Activated CD4-positive, CD25-positive, alpha-beta regulatory T cell treated with anti-CD3 and anti-CD28 coated beads, Interleukin-2, amount 50 U/mL, for 16 hours (primary cell): ENCODE results near the gene SH3RF3.
"Not testable (repeated sequence)": the region's sequence is repeated elsewhere in the genome, so short reads cannot be mapped to it uniquely, and the experiment has no call there.

ENCODE experiments used
- DNase-seq: peaks from one replicate; pipeline ENCODE4 v3.0.0-alpha.2; 2020; ENCODE audit warnings: low read depth, low spot score

Gene SH3RF3

DNA sequence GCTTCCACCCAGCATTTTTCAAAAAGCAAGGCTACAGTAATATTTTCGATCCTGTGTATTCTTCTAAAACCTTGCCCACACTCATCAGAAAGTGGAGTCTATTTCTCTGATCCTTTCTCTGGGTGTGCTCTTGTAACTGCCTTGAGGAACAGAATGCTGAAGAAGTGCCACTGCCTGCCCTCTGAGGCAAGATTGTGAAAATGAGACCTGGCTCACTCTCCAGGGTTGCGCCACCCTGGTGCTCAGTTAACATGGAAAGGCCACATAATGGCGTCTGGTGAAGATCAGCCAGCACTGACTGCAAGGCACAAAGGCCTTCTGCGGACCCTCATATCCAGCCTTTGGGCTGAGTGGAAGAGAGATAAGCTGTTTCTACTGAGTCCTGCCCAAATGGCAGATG, 11.2 kb upstream of the SH3RF3 start:
- no peak for DNase-seq

DNA sequence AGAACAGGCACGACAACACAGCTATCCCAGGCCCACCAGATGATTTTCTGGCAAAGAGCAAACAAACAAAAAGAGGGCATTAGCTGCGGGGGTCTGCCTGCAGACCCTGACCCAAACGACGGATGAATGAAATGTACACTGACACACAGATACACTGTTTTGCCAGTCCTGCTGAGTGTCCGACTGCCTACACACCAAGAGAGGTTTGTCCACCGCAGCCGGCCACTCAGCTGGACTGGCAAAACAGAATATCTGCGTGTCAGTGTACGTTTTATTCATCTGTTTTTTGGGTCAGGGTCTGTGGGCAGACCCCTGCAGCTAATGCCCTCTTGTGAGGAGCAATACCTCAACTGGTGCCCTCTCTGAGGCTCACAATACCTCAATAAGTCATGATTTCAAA, 10.7 kb upstream of the SH3RF3 start:
- DNase-seq, result no peak

DNA sequence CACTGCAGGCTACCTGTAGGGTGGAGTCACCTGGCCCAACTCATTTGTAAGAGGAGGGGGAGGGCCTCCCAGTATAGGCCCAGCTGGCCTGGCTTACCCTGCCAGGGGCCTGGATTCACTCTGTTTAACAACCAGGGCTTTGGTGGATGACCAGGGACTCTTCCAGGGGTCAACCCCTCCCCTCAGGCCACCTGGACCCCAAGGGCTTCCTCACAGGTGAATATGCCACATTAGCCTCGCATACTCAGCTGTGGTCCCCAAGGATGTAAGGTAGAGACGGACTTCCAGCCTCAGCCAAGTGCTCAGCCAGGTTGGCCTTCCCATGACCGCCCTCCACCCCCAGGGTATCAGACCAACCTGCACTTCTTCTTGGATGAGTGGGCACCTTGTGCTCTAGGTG, 8.8 kb upstream of the SH3RF3 start:
- no peak for DNase-seq

DNA sequence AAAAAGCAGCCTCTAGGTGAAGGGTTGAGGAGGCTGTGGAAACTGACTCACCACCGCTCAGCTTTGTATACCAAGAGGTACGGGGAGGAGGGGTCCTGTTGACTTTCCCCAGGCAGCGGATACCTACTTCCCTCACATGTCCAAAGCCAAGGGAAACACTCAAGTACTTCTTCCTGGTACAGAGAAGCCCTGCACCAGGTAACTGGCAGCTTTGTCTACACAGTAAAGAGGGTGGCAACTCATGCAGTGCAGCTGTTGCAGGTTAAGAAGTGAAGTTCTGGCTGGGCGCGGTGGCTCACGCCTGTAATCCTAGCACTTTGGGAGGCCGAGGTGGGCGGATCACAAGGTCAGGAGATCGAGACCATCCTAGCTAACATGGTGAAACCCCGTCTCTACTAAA, 8.3 kb upstream of the SH3RF3 start:
- DNase-seq, result not testable (repeated sequence)

DNA sequence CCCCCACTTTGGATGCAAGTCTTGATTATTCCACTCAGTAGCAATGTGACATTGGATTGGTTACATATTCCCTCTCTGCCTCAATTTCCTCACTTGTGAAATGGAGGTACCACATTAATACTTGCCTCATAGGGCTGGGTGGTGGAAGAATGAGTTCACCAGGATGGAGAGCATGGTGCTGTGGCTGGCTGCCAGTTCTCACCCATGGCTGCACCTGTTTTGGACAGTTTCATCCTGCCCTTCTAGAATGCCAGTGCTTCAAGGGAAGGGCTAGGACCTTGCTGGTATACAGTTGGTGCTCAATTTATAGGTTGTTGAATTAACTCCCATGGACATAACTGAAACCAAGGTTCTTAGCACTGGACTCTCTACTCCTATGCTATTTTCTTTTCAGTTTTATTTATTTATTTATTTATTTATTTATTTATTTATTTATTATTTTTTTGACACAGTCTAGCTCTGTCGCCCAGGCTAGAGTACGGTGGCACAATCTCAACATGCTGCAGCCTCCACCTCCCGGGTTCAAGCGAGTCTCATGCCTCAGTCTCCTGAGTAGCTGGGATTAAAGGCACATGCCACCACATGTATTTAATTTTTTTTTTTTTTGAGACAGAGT, 5.3 kb upstream of the SH3RF3 start:
- DNase-seq, result no peak

DNA sequence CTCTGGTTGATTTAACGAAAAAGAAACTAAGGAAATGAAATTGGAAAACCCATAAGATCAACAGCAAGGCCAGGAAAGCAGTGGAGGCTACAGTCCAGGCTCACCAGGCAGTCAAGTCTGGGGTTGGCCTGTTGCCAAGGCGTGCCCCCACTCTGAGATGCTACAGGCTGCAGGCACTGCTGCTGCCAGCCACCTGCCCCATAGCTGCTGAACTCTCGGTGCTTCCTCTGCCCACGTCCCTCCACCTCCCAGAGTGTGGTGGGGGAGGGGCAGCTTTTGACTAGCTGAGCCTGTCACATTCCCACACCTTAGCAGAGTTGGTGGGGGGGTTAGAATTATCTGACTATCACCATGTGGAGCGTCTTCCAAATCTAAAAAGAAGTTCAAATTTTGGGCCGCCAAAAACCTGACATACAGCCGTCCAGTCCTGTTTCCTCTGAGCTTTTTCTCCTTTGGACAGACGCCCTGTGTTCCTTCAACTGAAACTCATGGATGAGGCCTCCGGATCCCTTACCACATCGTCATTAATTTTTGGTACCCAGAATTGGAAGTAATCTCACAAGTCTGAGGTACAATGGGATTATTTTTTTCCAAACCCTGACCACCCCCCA, 3.9 kb upstream of the SH3RF3 start:
- no peak for DNase-seq

DNA sequence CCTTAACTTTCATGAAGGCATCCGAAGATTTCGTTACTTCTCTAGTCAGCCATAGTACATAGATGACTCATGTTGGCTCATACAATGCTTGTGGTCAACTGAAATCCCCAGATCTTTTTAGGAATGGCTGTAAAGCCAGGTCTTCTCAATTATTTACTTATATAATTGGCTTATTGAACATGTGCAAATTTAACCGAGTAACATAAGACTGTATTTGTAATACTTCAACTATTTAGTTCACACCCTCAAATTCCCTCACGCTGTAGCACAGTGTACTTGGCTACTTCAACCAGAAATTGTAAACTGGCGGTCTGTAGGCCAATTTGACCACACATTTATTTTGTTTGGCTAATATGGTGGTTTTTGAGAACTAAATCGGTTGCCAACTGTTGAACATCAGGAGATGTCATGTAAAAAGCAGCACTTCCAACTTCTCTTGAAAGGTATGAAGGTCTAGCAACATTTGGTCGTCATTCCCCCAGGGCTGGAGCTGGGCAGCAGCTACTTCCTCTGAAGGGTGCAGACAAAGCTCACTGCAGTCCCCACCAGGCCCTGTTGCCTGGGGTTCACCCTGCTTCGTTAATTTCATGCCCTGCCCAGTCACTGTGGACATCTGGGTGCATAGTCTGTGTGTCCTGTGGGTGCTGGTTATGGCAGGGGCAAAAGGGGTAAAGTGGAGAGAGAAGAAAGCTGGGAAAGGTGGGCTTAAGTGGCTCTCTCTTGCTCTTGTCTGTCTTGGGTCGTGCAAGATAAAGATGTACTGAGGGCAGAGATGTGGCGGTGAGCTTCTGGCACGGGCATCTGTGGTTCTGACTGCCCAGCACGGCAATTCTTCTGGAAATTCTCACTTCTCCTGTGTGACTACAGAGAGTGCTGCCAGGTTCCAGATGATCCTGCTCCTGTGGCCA, 3.2 kb upstream of the SH3RF3 start:
- DNase-seq, result no peak

DNA sequence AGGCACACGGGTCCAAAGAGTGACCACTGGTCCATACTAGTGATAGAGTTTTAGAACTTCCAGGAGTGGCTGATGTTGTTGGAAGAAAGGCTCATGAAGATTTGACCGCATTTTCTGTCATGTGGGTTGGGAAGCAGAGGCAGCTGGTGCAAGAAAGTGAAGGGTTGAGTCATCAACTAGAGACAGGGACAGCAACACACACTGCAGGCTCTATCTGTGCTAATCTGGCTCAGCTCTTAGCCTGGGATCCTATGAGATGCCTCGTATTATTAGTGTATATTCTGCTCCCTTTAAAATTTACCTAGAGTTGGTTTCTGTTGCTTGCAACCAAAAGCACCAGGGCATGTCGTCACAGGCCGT, 2.5 kb upstream of the SH3RF3 start:
- no peak for DNase-seq

DNA sequence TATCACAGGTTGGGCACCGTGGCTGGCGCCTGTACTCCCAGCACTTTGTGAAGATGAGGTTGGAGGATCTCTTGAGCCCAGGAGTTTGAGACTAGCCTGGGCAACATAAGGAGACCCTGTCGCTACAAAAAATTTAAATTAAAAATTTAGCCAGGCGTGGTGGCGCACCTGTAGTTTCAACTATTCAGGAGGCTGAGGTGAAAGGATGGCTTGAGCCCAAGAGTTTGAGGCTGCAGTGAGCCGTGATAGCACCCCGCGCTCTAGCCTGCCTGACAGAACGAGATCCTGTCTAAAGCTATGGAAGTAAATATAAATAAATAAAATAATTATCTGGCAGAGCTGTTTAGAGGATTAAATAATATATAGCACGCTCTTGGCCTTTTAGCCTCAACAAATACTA, 1.4 kb upstream of the SH3RF3 start:
- DNase-seq, result no peak

DNA sequence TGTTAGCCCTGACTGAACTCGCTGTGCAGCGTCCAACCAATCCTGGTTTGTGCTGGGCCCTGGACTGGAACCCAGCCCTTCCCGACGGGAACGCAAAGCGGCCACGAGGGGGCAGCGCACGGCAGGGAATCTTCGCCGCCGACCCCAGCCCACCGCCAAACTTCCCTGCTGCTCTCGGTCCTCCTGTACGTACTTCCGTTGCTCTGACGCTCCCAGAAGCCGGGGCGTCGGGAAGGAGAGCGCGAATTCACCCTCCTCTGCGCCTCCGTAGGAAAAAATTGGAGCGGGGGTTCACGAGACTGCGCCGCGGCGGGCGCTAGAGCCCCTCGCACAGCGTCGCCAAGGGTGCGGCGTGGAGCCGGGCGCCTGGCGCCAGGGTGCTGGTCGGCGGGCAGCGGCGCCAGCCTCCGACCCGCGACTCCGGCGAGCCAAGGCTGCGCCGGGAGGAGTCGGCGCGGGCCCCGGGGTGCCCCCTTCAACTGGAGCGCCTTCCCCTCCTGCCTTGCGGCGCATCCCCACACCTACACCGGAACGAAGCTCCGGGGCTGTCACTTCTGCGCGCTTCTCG, 873 bp upstream of the SH3RF3 start:
- DNase-seq, result no peak

DNA sequence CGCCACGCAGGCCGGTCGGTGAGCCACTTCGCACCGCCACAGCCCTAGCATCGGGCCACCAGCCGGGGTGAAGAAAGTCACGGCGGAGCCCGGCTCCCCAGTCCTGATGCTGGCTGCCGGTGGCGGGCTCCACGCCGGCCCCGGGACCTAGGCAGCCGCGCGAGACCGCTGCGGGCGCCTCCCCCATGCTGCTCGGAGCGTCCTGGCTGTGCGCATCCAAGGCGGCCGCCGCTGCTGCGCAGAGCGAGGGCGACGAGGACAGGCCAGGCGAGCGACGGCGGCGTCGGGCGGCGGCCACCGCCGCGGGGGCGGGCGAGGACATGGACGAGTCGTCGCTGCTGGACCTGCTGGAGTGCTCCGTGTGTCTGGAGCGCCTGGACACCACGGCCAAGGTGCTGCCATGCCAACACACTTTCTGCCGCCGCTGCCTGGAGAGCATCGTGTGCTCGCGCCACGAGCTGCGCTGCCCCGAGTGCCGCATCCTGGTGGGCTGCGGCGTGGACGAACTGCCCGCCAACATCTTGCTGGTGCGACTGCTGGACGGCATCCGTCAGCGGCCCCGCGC, 433 bp downstream of the SH3RF3 start:
- no peak for DNase-seq

DNA sequence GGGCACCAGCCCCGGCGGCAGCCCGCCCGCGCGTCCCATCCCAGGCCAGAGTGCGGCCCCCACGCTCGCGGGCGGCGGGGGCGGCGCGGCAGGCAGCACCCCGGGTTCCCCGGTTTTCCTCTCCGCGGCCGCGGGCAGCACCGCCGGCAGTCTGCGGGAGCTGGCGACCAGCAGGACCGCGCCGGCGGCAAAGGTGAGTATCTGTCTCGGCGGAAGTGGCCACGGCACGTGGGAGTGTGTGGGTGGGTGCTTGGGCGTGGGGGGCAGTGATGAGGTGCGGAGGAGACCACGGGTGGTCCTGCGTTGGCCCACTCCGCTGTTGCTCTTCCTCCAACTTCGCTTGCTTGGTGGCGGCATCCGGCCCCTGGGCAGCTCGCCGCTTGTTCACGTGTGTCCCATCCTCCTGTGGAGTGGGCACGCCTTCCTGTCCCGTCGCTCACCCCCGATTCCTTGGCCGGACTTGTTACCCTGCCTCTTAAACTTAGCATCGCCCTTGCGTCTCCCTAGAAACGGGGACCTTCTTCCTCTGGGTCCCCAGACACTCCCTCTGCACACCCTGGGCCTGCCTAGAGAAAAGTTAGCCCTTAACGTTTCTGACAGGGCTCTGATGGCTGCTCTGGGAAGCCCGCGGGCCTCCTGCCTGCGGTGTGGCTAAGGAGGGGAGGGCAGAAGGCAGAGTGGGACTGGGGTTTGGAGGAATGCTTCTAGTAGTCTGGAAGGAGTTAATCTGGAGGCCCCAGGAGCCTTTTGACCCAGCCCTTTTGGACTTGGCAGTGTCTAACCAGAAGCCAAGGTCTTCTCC, 1.1 kb downstream of the SH3RF3 start:
- no peak for DNase-seq

DNA sequence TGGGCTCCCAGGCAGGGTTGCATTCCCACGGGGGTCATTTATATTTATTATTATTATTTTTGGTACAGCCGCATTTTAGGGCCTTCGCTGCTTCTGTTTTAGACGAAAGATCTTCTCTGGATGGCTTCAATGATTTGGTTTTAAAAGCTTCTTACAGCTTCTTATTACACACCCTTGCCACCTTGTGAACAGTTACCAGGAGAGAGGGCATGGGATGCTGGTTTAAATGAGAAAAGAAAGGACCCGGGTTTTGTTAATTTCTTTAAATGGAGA, 1.7 kb downstream of the SH3RF3 start:
- no peak for DNase-seq

DNA sequence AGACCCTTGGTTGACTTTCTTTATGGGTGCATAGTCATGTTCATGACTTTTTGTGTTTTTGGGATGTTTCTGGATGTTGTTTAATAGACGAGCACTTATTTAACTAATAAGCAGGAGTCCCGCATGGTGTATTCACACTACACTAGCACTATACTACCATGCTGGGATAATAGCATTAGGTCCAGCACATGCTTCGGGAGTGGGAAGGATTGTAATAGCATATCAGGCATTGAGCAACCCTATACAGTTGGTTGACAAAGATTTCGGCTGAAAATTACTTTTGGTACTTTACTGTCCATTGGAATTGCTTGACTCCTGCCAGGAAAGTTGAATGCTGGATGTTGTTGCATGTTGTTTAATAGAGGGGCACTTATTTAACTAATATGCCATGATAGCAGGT, 2.8 kb downstream of the SH3RF3 start:
- DNase-seq, result no peak

DNA sequence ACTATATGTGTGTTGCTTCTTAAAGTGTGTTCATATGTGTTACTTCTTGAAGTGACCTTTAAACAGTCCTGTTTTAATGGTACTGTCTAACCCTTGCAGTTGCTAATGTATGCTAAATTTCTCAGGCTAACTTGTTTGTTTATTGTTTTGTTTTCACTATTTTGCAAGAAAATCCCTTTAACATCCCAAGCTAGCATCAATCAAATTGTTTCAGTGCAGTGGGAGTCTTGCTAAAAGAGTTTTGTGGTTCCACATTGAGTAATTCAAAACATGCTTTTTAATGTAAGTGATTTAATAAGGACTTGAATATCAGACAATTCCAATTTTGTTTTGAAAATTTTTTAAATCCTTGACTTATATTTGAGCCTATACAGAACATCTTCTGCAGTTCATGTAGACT, 3.6 kb downstream of the SH3RF3 start:
- no peak for DNase-seq

DNA sequence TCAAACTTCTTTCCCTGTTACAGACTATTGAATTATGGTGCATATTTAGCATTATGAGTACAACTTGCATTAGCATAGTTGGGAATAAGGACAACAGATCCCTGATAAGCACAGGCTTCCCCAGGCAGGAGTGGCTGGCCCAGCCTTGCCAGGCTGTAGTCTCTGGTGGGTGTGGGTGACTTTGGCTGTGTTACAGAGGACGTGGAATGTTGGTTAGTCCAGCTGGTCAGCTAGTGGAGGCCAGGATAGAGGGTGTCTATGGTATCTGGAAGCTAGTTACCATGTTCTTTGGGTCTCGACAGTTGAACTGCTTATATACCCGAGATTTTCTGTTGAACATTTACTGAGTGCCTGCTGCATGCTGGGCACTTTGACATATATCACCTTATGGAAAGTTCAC, 4.7 kb downstream of the SH3RF3 start:
- no peak for DNase-seq

DNA sequence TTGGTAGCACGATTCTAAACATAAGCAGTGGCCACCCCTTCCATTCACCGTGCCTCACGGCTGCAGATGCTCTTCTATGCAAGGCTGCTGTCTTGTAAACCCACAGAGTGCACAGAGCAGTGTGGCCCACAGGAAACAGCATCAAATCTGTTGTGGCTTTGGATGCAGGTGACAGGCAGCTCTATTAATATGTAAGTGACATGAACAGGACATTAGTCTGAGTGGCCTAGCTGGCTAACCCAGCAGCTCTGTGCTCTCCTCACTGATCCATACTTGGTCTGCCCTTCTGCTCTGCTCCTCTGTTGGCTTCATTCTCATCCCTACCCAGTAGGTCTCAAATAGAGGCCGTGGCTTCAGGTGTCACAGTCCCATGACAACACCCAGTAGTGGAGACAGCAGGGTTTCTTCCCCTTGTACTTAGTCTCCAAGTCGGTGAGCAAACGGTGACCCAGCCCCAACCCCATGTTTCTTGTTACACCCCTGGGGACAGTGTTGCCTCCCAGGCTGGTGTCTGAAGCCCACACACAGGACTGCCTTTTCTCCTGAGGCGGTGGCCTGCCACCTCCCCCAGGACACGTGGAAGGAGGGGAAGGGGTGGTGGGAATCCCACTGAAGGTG, 5.8 kb downstream of the SH3RF3 start:
- DNase-seq, result no peak

DNA sequence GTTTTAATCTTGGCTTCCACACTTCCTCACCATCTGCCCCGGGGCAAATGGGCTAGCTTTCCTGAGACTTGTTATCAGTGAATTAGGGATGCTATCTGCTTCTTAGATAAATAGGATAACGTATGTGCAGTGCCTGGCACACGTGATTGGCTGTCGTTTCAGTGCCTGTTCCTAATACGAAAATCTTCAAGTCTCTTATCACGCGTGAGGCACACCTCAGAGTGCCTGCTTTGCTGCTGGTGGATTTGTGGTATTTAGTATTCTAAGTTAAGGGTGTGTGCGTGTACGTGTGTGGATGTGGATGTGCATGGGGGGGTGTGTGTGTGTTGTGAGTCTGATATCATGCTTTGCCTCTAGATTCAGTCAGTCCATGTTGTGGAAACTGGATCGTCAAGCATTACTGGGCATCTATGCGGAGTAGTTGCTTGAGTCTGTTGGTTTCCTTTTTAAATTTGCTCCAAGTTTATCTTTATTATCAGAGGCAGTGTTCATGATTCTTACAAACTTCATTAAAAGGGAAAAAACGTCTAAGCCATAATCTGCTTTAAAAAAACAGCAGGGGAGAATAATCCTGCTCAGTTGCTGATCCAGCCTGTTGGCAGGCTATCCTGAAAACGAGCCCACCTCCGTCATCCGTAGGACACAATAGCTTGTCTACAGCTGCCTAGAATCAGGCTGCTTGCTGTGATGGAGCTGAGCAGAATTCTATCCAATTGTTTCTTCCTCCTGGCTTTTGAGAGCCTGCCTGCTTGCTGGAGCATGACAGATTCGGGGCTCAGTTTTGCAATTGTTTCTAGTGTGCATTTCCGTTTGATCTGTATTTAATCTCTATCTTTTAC, 6.6 kb downstream of the SH3RF3 start:
- no peak for DNase-seq

DNA sequence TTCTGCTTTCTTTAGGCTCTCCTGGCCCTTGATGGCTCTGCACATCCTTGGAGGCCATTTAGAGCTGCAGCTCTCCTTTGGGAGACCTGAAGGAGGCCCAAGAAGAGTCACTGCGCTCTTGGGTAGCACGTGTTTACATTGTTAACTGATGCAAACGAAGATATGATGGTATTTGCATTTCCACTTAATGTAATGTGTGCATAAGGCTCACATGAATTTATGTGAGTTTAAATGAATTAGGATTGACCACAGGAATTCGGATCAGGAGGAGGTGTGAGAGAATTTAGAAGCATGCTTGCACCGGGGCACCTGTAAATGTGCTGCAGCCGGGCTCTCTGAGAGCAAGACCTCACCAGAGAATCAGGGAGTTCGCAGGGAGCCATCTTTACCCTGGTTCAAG, 7.5 kb downstream of the SH3RF3 start:
- no peak for DNase-seq

DNA sequence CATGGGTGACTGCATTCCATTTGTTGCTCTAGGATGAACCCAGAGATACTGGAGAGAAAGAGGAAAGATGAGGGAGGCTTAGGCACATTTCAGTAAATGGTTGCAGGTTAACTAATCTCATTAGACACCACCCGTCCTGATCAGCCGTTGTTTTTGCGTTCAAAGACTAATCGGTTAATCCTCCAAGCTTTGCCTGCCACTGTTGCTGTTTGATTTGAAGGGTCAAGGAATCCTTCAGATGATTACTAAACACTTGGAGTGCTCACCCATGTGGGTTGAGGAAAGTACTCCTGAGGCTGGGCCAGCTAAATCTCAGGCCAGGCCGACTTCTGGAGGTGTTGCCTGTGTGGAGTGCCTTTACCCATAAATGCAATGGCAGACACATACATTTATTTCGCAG, 8.6 kb downstream of the SH3RF3 start:
- DNase-seq, result no peak
